Stomach (tissue), 4 donors: Measurements from ENCODE around the gene FDX2.

Experiments used
- EP300 ChIP-seq: sonication (generic); formaldehyde crosslinking; IDR thresholded peaks from one replicate; pipeline ENCODE4 v1.6.1; 2017; ENCODE audit warnings: antibody characterized with exemption
- POLR2A ChIP-seq, 4 donors: fragments of 450-650 bp; IDR thresholded peaks; one replicate each; pipeline ENCODE4 v1.6.1; 2016; ENCODE audit warnings: antibody characterized with exemption in 4 of 4, control low read depth in 2 of 4, mild to moderate bottlenecking in 1 of 4, moderate library complexity in 1 of 4
- TF ChIP-seq, protein P1 (sequence below), 7 experiments: fragments of 450-650 bp in 4 of 7; fragments of 200-600 bp in 3 of 7; sonication (generic) in 3 of 7; IDR thresholded peaks; one replicate each; pipeline ENCODE4 v1.5.1; 2016 to 2019; ENCODE audit warnings: antibody characterized with exemption in 7 of 7, control low read depth in 2 of 7, mild to moderate bottlenecking in 1 of 7

- TF ChIP-seq, protein P1, sequence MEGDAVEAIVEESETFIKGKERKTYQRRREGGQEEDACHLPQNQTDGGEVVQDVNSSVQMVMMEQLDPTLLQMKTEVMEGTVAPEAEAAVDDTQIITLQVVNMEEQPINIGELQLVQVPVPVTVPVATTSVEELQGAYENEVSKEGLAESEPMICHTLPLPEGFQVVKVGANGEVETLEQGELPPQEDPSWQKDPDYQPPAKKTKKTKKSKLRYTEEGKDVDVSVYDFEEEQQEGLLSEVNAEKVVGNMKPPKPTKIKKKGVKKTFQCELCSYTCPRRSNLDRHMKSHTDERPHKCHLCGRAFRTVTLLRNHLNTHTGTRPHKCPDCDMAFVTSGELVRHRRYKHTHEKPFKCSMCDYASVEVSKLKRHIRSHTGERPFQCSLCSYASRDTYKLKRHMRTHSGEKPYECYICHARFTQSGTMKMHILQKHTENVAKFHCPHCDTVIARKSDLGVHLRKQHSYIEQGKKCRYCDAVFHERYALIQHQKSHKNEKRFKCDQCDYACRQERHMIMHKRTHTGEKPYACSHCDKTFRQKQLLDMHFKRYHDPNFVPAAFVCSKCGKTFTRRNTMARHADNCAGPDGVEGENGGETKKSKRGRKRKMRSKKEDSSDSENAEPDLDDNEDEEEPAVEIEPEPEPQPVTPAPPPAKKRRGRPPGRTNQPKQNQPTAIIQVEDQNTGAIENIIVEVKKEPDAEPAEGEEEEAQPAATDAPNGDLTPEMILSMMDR (IDR thresholded peaks at IDR 0.05) = no peak
- TF ChIP-seq POLR2A (IDR thresholded peaks at IDR 0.05) (no peak), EP300 (no peak)
These were observed 49.7 kb upstream of the FDX2 start for GRCh38 chr19:10365518-10365917.
